ENCODE results near the gene ARFIP1. TPM values are rescaled to one million over a fixed set of nuclear protein-coding genes. Genes with fewer than 3 reads are reported as not detected.

ARFIP1 gene
- total RNA-seq, 1 donor from 2014 or later, result 16.6 TPM

- intact Hi-C loops (cut with micrococcal nuclease), result loop anchor here (10.0 kb wide), 1 partner anchor 1007 kb away; the partner anchor contains the start of gene GATB
- no peak for DNase-seq (ENCODE audit: low spot score)
- Mint-ChIP-seq H3K27ac (no peak overlapping the region), H3K4me1 (ENCODE audit: low read depth) (peaks cover 15% of the 10 kb centered on the region), H3K9me3 (no peaks in the 10 kb centered on the region), H3K4me3 (ENCODE audit: low read depth) (no peak overlapping the region), H3K27me3 (ENCODE audit: low read depth) (peaks cover 7% of the 10 kb centered on the region), H3K36me3 (ENCODE audit: low read depth) (no peaks in the 10 kb centered on the region)
Observed at GRCh38 chr4:152771741-152772533, 7.8 kb upstream of the ARFIP1 start.

- H3K4me3 Mint-ChIP-seq (ENCODE audit: low read depth), result no peak overlapping the region
- peaks cover 20% of the 10 kb centered on the region for H3K27me3 Mint-ChIP-seq (ENCODE audit: low read depth)
- no peaks in the 10 kb centered on the region for H3K36me3 Mint-ChIP-seq (ENCODE audit: low read depth)
- peaks cover 20% of the 10 kb centered on the region for H3K4me1 Mint-ChIP-seq (ENCODE audit: low read depth)
- no peaks in the 10 kb centered on the region for H3K9me3 Mint-ChIP-seq
- no peak for DNase-seq (ENCODE audit: low spot score)
- intact Hi-C loops (cut with micrococcal nuclease), result loop anchor here (10.0 kb wide), 1 partner anchor 1009 kb away; the partner anchor contains the start of gene GATB
- H3K27ac Mint-ChIP-seq, result no peak overlapping the region
Observed at GRCh38 chr4:152773339-152773738, 6.4 kb upstream of the ARFIP1 start.

GRCh38 chr4:152773953-152774352 lies 5.8 kb upstream of the ARFIP1 start:
- peaks cover 27% of the 10 kb centered on the region for H3K4me1 Mint-ChIP-seq (ENCODE audit: low read depth)
- H3K27ac Mint-ChIP-seq, result no peak overlapping the region
- intact Hi-C loops (cut with micrococcal nuclease), result loop anchor here (10.0 kb wide), 1 partner anchor 1009 kb away; the partner anchor contains the start of gene GATB
- H3K9me3 Mint-ChIP-seq, result no peaks in the 10 kb centered on the region
- no peak for DNase-seq (ENCODE audit: low spot score)
- no peak overlapping the region for H3K4me3 Mint-ChIP-seq (ENCODE audit: low read depth)
- H3K27me3 Mint-ChIP-seq (ENCODE audit: low read depth), result peaks cover 20% of the 10 kb centered on the region
- no peaks in the 10 kb centered on the region for H3K36me3 Mint-ChIP-seq (ENCODE audit: low read depth)

- no peak for DNase-seq (ENCODE audit: low spot score)
- Mint-ChIP-seq H3K4me3 (ENCODE audit: low read depth) (no peak overlapping the region), H3K9me3 (no peaks in the 10 kb centered on the region), H3K4me1 (ENCODE audit: low read depth) (peaks cover 34% of the 10 kb centered on the region), H3K36me3 (ENCODE audit: low read depth) (no peaks in the 10 kb centered on the region), H3K27me3 (ENCODE audit: low read depth) (peaks cover 20% of the 10 kb centered on the region), H3K27ac (no peak overlapping the region)
- intact Hi-C loops (cut with micrococcal nuclease), result loop anchor here (5.0 to 10.0 kb wide), 2 partner anchors 94 to 1012 kb away; partner anchors contain the start of gene GATB
Observed at GRCh38 chr4:152776352-152776751, 3.4 kb upstream of the ARFIP1 start.

GRCh38 chr4:152777488-152777887 lies 2.3 kb upstream of the ARFIP1 start:
- intact Hi-C loops (cut with micrococcal nuclease), result loop anchor here (5.0 to 10.0 kb wide), 2 partner anchors 95 to 1013 kb away; partner anchors contain the start of gene GATB
- H3K4me3 Mint-ChIP-seq (ENCODE audit: low read depth), result peak overlapping the region; percentile 26
- H3K36me3 Mint-ChIP-seq (ENCODE audit: low read depth), result no peaks in the 10 kb centered on the region
- DNase-seq (ENCODE audit: low spot score), result no peak
- peaks cover 39% of the 10 kb centered on the region for H3K4me1 Mint-ChIP-seq (ENCODE audit: low read depth)
- peaks cover 20% of the 10 kb centered on the region for H3K27me3 Mint-ChIP-seq (ENCODE audit: low read depth)
- no peak overlapping the region for H3K27ac Mint-ChIP-seq
- H3K9me3 Mint-ChIP-seq, result no peaks in the 10 kb centered on the region

- Mint-ChIP-seq H3K9me3 (no peaks in the 10 kb centered on the region), H3K27ac (peak overlapping the region; percentile 94), H3K4me3 (ENCODE audit: low read depth) (peak overlapping the region; percentile 96), H3K27me3 (ENCODE audit: low read depth) (peaks cover 20% of the 10 kb centered on the region), H3K36me3 (ENCODE audit: low read depth) (no peaks in the 10 kb centered on the region), H3K4me1 (ENCODE audit: low read depth) (peaks cover 39% of the 10 kb centered on the region)
- peak; percentile 21 for DNase-seq (ENCODE audit: low spot score)
- intact Hi-C loops (cut with micrococcal nuclease), result loop anchor here (1.0 to 10.0 kb wide), 6 partner anchors 28 to 1680 kb away; partner anchors contain the start of genes FBXW7, GATB and RPS3A
Observed at GRCh38 chr4:152778656-152779512, 870 bp upstream of the ARFIP1 start.

- H3K27ac Mint-ChIP-seq, result peak overlapping the region; percentile 94
- no peak for DNase-seq (ENCODE audit: low spot score)
- peak overlapping the region; percentile 96 for H3K4me3 Mint-ChIP-seq (ENCODE audit: low read depth)
- H3K4me1 Mint-ChIP-seq (ENCODE audit: low read depth), result peaks cover 42% of the 10 kb centered on the region
- no peaks in the 10 kb centered on the region for H3K9me3 Mint-ChIP-seq
- intact Hi-C loops (cut with micrococcal nuclease), result loop anchor here (10.0 kb wide), 1 partner anchor 334 kb away; no protein-coding TSS in a partner anchor
- peaks cover 5% of the 10 kb centered on the region for H3K36me3 Mint-ChIP-seq (ENCODE audit: low read depth)
- H3K27me3 Mint-ChIP-seq (ENCODE audit: low read depth), result peaks cover 20% of the 10 kb centered on the region
Observed at GRCh38 chr4:152780267-152780778, 569 bp downstream of the ARFIP1 start.

GRCh38 chr4:152784490-152785350 lies 5.0 kb downstream of the ARFIP1 start:
- Mint-ChIP-seq H3K36me3 (ENCODE audit: low read depth) (peaks cover 14% of the 10 kb centered on the region), H3K27me3 (ENCODE audit: low read depth) (no peaks in the 10 kb centered on the region), H3K4me1 (ENCODE audit: low read depth) (peaks cover 39% of the 10 kb centered on the region), H3K4me3 (ENCODE audit: low read depth) (no peak overlapping the region), H3K27ac (no peak overlapping the region), H3K9me3 (no peaks in the 10 kb centered on the region)
- no peak for DNase-seq (ENCODE audit: low spot score)
- intact Hi-C loops (cut with micrococcal nuclease), result loop anchor here (10.0 kb wide), 1 partner anchor 330 kb away; no protein-coding TSS in a partner anchor

GRCh38 chr4:152785639-152786615 lies 6.2 kb downstream of the ARFIP1 start:
- H3K27me3 Mint-ChIP-seq (ENCODE audit: low read depth), result no peaks in the 10 kb centered on the region
- no peaks in the 10 kb centered on the region for H3K9me3 Mint-ChIP-seq
- H3K36me3 Mint-ChIP-seq (ENCODE audit: low read depth), result peaks cover 15% of the 10 kb centered on the region
- H3K4me1 Mint-ChIP-seq (ENCODE audit: low read depth), result peaks cover 34% of the 10 kb centered on the region
- intact Hi-C loops (cut with micrococcal nuclease), result loop anchor here (10.0 kb wide), 1 partner anchor 329 kb away; no protein-coding TSS in a partner anchor
- H3K27ac Mint-ChIP-seq, result peak overlapping the region; percentile 1
- peak overlapping the region; percentile 3 for H3K4me3 Mint-ChIP-seq (ENCODE audit: low read depth)
- no peak for DNase-seq (ENCODE audit: low spot score)

- peaks cover 15% of the 10 kb centered on the region for H3K36me3 Mint-ChIP-seq (ENCODE audit: low read depth)
- no peak overlapping the region for H3K27ac Mint-ChIP-seq
Observed at GRCh38 chr4:152786627-152787026, 6.9 kb downstream of the ARFIP1 start.

GRCh38 chr4:152795891-152796290 lies 16.1 kb downstream of the ARFIP1 start:
- Mint-ChIP-seq H3K27ac (no peak overlapping the region), H3K4me1 (ENCODE audit: low read depth) (peaks cover 3% of the 10 kb centered on the region), H3K36me3 (ENCODE audit: low read depth) (peaks cover 4% of the 10 kb centered on the region), H3K4me3 (ENCODE audit: low read depth) (no peak overlapping the region), H3K27me3 (ENCODE audit: low read depth) (no peaks in the 10 kb centered on the region), H3K9me3 (no peaks in the 10 kb centered on the region)
- no peak for DNase-seq (ENCODE audit: low spot score)
- intact Hi-C loops (cut with micrococcal nuclease), result no loop called here

More at GRCh38 chr4:152786627-152787026, 6.9 kb downstream of the ARFIP1 start:
- intact Hi-C loops (cut with micrococcal nuclease), result loop anchor here (10.0 kb wide), 1 partner anchor 328 kb away; no protein-coding TSS in a partner anchor
- DNase-seq (ENCODE audit: low spot score), result no peak
- Mint-ChIP-seq H3K27me3 (ENCODE audit: low read depth) (no peaks in the 10 kb centered on the region), H3K4me3 (ENCODE audit: low read depth) (peak overlapping the region; percentile 3), H3K9me3 (no peaks in the 10 kb centered on the region), H3K4me1 (ENCODE audit: low read depth) (peaks cover 31% of the 10 kb centered on the region)

Data from activated T-helper 2 cell treated with anti-CD3 and anti-CD28 coated beads, Interferon-gamma antibody, Interleukin-2, Interleukin-4, amounts not matched to agents 10 μg/mL and 5 μg/mL and 100 μg/mL, durations not matched to agents 14 hours and 24 hours and 36 hours (primary cell).